Measurements from ENCODE around the gene TRABD2B. TPM values are rescaled to one million over a fixed set of nuclear protein-coding genes. Genes with fewer than 3 reads are reported as not detected.

TRABD2B gene
- total RNA-seq, 3 donors from 2014 or later (not counting 1 experiment from before 2014, with no cell fraction given): not detected

DNA sequence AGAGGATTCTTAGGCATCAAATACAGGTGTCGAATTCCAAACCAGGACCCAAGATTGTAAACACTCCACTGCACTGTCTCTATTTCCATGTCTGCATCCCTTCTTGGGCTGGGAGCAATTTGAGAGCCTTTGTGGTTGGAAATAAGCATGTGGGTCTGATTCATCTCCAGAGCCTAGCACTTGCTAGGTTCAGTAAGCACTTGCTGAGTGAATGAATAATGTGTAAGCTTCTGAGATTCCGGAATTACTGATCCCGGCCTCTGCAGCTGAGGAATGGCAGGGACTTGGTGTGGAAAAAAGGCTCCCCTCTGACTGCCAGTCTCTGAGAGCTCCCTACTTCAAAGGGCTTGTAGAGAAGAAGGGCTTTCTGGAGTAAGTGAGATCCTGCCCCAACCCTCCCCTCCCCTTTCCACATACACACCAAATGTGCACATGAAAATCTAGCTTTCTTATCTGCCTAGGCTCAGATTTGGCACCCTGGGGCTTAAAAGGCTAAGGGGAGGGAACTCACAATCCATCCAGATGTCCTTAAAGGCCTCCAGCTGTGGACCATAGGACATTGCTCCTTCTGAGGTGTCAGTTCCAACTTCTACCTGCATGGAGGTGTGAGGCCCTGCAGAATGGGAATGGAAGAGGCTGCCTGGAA lies 39.6 kb upstream of the TRABD2B start:
- H3K4me3 ChIP-seq (ENCODE audit: low read length): no peak overlapping the region
- DNase-seq (no peak), ATAC-seq (no peak)
- H3K27ac Mint-ChIP-seq: no peak overlapping the region
- H3K9me3 ChIP-seq (ENCODE audit: control insufficient read depth, insufficient read depth, low read length): no peaks in the 10 kb centered on the region
- 84% methylated on average over 2 of the region's 3 CpGs for WGBS (ENCODE audit: insufficient coverage)
- no peaks in the 10 kb centered on the region for H3K27me3 ChIP-seq (ENCODE audit: control insufficient read depth, insufficient read depth, low read length)
- no peaks in the 10 kb centered on the region for H3K9me3 Mint-ChIP-seq
- TF ChIP-seq, protein P1, sequence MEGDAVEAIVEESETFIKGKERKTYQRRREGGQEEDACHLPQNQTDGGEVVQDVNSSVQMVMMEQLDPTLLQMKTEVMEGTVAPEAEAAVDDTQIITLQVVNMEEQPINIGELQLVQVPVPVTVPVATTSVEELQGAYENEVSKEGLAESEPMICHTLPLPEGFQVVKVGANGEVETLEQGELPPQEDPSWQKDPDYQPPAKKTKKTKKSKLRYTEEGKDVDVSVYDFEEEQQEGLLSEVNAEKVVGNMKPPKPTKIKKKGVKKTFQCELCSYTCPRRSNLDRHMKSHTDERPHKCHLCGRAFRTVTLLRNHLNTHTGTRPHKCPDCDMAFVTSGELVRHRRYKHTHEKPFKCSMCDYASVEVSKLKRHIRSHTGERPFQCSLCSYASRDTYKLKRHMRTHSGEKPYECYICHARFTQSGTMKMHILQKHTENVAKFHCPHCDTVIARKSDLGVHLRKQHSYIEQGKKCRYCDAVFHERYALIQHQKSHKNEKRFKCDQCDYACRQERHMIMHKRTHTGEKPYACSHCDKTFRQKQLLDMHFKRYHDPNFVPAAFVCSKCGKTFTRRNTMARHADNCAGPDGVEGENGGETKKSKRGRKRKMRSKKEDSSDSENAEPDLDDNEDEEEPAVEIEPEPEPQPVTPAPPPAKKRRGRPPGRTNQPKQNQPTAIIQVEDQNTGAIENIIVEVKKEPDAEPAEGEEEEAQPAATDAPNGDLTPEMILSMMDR (IDR thresholded peaks at IDR 0.05): no peak
- no peak overlapping the region for H3K4me3 Mint-ChIP-seq
- no peaks in the 10 kb centered on the region for H3K4me1 Mint-ChIP-seq
- H3K36me3 ChIP-seq (ENCODE audit: control insufficient read depth, insufficient read depth, low read length): no peaks in the 10 kb centered on the region
- H3K4me1 ChIP-seq (ENCODE audit: control insufficient read depth, insufficient read depth, low read length): no peaks in the 10 kb centered on the region
- no peak overlapping the region for H3K27ac ChIP-seq (ENCODE audit: low read length)
- H3K27me3 Mint-ChIP-seq (ENCODE audit: low read depth in 2 of 2): peaks cover 0 to 32% of the 10 kb centered on the region in 2 donors
- no peaks in the 10 kb centered on the region for H3K36me3 Mint-ChIP-seq
- intact Hi-C loops (cut with micrococcal nuclease): no loop called here

GRCh38 chr1:48035371-48036141 lies 38.4 kb upstream of the TRABD2B start:
- H3K36me3 Mint-ChIP-seq: no peaks in the 10 kb centered on the region
- intact Hi-C loops (cut with micrococcal nuclease): no loop called here
- Histone ChIP-seq H3K27ac (ENCODE audit: low read length) (no peak overlapping the region), H3K9me3 (ENCODE audit: control insufficient read depth, insufficient read depth, low read length) (no peaks in the 10 kb centered on the region), H3K36me3 (ENCODE audit: control insufficient read depth, insufficient read depth, low read length) (no peaks in the 10 kb centered on the region), H3K4me3 (ENCODE audit: low read length) (no peak overlapping the region), H3K27me3 (ENCODE audit: control insufficient read depth, insufficient read depth, low read length) (no peaks in the 10 kb centered on the region), H3K4me1 (ENCODE audit: control insufficient read depth, insufficient read depth, low read length) (no peaks in the 10 kb centered on the region)
- no peak overlapping the region for H3K4me3 Mint-ChIP-seq
- H3K9me3 Mint-ChIP-seq: no peaks in the 10 kb centered on the region
- peaks cover 2 to 23% of the 10 kb centered on the region in 2 donors for H3K27me3 Mint-ChIP-seq (ENCODE audit: low read depth in 2 of 2)
- no peak overlapping the region for H3K27ac Mint-ChIP-seq
- DNase-seq (no peak), ATAC-seq (no peak)
- no peaks in the 10 kb centered on the region for H3K4me1 Mint-ChIP-seq
- TF ChIP-seq, protein P1 (IDR thresholded peaks at IDR 0.05): no peak

DNA sequence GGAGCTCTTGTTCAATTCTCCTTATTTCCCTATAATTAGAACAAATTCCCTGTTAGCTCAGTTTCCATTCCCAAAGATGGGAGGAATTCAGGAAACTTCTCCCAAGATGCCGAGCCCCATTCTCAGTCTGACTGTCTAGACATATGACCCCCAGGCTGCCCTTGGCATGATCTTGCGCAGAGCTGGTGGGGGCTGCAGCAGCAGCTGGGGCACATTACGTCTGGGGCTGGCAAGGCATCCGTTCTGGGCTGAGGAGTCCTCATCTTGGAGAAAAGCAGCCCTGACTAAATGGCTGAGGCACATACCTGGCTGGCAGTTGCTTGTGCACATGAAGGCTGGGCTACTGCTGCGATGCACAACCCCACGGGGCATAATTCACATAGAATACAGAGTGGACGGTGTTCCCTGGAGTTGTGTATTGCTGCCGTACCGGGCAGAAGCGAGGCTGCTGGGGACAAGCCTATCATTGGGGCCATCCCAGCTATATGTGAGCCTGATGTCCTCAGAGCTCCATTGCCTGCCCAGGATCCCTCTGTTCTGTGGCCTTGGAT lies 36.4 kb upstream of the TRABD2B start:
- no peak for DNase-seq
- no peak for ATAC-seq
- intact Hi-C loops (cut with micrococcal nuclease): no loop called here

More for the DNA sequence above, 36.4 kb upstream of the TRABD2B start:
- Histone ChIP-seq H3K9me3 (ENCODE audit: control insufficient read depth, insufficient read depth, low read length) (no peaks in the 10 kb centered on the region), H3K4me1 (ENCODE audit: control insufficient read depth, insufficient read depth, low read length) (no peaks in the 10 kb centered on the region), H3K4me3 (ENCODE audit: low read length) (no peak overlapping the region), H3K36me3 (ENCODE audit: control insufficient read depth, insufficient read depth, low read length) (no peaks in the 10 kb centered on the region), H3K27ac (ENCODE audit: low read length) (no peak overlapping the region), H3K27me3 (ENCODE audit: control insufficient read depth, insufficient read depth, low read length) (no peaks in the 10 kb centered on the region)
- Mint-ChIP-seq H3K9me3 (no peaks in the 10 kb centered on the region), H3K27ac (no peak overlapping the region), H3K4me3 (no peak overlapping the region), H3K36me3 (no peaks in the 10 kb centered on the region), H3K4me1 (no peaks in the 10 kb centered on the region), H3K27me3 (ENCODE audit: low read depth in 2 of 2) (peaks cover 9 to 23% of the 10 kb centered on the region in 2 donors)
- TF ChIP-seq, protein P1 (IDR thresholded peaks at IDR 0.05): no peak
- 90% methylated on average over 10 of the region's 10 CpGs for WGBS (ENCODE audit: insufficient coverage)

Measured in natural killer cell (primary cell).